Neuron (in vitro differentiated cells): ENCODE results near the gene COL6A1.

Experiments used
- H2AFZ ChIP-seq: one replicate; pipeline ENCODE4 v1.6.1; 2013; ENCODE audit warnings: low read depth, mild to moderate bottlenecking, inconsistent platforms, low read length, moderate library complexity
- H3K27me3 ChIP-seq: one replicate; pipeline ENCODE4 v1.6.1; 2013; ENCODE audit warnings: low read length; ENCODE audit not compliant: insufficient read depth
- H3K36me3 ChIP-seq: one replicate; pipeline ENCODE4 v1.6.1; 2013; ENCODE audit warnings: low read length; ENCODE audit not compliant: insufficient read depth
- H3K4me1 ChIP-seq: one replicate; pipeline ENCODE4 v1.6.1; 2013; ENCODE audit warnings: low read length; ENCODE audit not compliant: insufficient read depth
- H3K4me3 ChIP-seq: 2 replicates; pipeline ENCODE4 v1.5.1; 2013; ENCODE audit warnings: mild to moderate bottlenecking, low read length, moderate library complexity
- H3K9me3 ChIP-seq: one replicate; pipeline ENCODE4 v1.6.1; 2013; ENCODE audit warnings: low read length

COL6A1 gene

GRCh38 chr21:46051821-46052675 lies 70.5 kb downstream of the COL6A1 start:
- Histone ChIP-seq H3K27me3 (no peaks in the 10 kb centered on the region), H3K9me3 (peaks cover 2% of the 10 kb centered on the region), H3K36me3 (no peaks in the 10 kb centered on the region), H2AFZ (no peak overlapping the region), H3K4me1 (no peaks in the 10 kb centered on the region), H3K4me3 (no peak overlapping the region)

- Histone ChIP-seq H3K4me3 (no peak overlapping the region), H3K9me3 (peaks cover 2% of the 10 kb centered on the region), H3K27me3 (no peaks in the 10 kb centered on the region), H3K36me3 (no peaks in the 10 kb centered on the region), H3K4me1 (no peaks in the 10 kb centered on the region), H2AFZ (no peak overlapping the region)
These were observed 71.4 kb downstream of the COL6A1 start for GRCh38 chr21:46052703-46053651.

- Histone ChIP-seq H3K36me3 (no peaks in the 10 kb centered on the region), H3K4me3 (no peak overlapping the region), H3K27me3 (no peaks in the 10 kb centered on the region), H2AFZ (no peak overlapping the region), H3K4me1 (no peaks in the 10 kb centered on the region), H3K9me3 (peaks cover 2% of the 10 kb centered on the region)
These were observed 72.5 kb downstream of the COL6A1 start for GRCh38 chr21:46054031-46054430.

GRCh38 chr21:46054451-46054881 lies 72.9 kb downstream of the COL6A1 start:
- Histone ChIP-seq H2AFZ (no peak overlapping the region), H3K4me1 (no peaks in the 10 kb centered on the region), H3K27me3 (no peaks in the 10 kb centered on the region)

More at GRCh38 chr21:46054451-46054881, 72.9 kb downstream of the COL6A1 start:
- H3K9me3 ChIP-seq = peaks cover 2% of the 10 kb centered on the region
- no peak overlapping the region for H3K4me3 ChIP-seq
- no peaks in the 10 kb centered on the region for H3K36me3 ChIP-seq
